Coronary artery (tissue), 2 donors: ENCODE data around the gene ARHGDIB.
A peak's percentile ranks its signal among the peaks of the same experiment; 100 is the strongest.

ENCODE experiments used
- DNase-seq: peaks from one replicate; pipeline ENCODE4 v3.0.0-alpha.2; 2017; ENCODE audit warnings: low spot score
- H3K27ac ChIP-seq, 2 donors: fragments of 200-600 bp; sonication (generic); one replicate each; pipeline ENCODE4 v1.5.1; 2016 to 2019
- H3K4me3 ChIP-seq: fragments of 200-600 bp; sonication (generic); 2 replicates; pipeline ENCODE4 v1.5.1; 2016; ENCODE audit warnings: mild to moderate bottlenecking, moderate library complexity
- TF ChIP-seq, protein P1 (sequence below): fragments of 200-600 bp; sonication (generic); IDR thresholded peaks from one replicate; pipeline ENCODE4 v1.5.1; 2019; ENCODE audit warnings: antibody characterized with exemption

The ARHGDIB gene

DNA sequence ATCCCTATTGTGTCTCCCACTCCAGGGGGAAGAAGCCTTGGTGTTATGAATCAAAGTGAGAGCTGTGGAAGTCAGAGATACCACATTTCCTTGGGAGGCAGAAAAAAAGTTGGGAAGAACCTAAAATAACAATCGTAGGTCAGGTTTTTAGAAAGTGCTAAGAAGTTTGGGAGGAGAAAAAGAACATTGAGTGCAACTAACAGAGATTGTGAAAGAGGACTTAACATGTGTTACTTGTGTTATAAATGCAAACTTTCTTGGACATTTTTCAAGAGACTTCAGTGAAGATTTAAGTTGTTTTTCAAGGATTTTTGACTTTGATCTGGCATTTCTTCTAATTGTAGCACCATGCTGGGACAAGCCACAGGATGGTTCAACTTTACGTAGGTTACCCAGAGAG lies 15.2 kb downstream of the ARHGDIB start:
- TF ChIP-seq, protein P1, sequence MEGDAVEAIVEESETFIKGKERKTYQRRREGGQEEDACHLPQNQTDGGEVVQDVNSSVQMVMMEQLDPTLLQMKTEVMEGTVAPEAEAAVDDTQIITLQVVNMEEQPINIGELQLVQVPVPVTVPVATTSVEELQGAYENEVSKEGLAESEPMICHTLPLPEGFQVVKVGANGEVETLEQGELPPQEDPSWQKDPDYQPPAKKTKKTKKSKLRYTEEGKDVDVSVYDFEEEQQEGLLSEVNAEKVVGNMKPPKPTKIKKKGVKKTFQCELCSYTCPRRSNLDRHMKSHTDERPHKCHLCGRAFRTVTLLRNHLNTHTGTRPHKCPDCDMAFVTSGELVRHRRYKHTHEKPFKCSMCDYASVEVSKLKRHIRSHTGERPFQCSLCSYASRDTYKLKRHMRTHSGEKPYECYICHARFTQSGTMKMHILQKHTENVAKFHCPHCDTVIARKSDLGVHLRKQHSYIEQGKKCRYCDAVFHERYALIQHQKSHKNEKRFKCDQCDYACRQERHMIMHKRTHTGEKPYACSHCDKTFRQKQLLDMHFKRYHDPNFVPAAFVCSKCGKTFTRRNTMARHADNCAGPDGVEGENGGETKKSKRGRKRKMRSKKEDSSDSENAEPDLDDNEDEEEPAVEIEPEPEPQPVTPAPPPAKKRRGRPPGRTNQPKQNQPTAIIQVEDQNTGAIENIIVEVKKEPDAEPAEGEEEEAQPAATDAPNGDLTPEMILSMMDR, result no peak
- no peak for DNase-seq
- H3K4me3 ChIP-seq, result no peak overlapping the region
- peak overlapping the region in 1 of 2 donors; percentile 2 for H3K27ac ChIP-seq

DNA sequence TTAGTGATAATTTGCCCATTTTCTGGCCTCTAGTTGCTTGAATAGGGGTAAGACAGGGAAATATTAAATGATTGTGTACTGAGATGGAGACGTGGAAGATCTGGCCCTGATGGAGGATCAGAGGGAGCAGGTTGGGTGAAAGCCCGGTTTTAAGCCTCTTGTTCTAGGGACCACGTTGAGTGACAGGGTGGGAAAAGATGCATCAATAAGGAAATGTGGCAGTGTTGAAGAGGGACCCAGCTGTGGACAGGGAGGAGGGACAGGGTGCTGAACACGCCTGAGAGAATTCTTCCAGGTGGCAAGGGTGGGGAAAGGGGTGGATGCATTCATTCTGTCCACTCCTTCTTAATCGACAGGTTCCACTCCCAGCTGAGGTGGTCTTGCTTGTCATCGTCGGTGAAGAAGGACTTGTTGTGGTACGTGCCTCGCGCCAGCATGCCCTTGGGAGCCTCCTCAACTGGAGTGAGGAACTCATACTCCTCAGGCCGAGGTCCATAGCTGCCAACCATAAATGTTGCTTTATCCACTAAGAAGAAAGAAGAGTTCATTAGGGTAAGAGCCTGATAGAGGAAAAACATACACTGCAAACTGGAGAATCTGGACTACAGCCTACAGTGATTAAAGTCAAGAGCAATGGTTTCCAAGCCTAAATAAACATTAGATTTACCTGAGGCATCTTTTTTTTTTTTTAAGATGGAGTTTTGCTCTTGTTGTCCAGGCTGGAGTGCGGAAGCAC lies 19.0 kb downstream of the ARHGDIB start:
- Histone ChIP-seq H3K4me3 (no peak overlapping the region), H3K27ac (no peak overlapping the region)
- TF ChIP-seq, protein P1, result no peak
- DNase-seq, result no peak

DNA sequence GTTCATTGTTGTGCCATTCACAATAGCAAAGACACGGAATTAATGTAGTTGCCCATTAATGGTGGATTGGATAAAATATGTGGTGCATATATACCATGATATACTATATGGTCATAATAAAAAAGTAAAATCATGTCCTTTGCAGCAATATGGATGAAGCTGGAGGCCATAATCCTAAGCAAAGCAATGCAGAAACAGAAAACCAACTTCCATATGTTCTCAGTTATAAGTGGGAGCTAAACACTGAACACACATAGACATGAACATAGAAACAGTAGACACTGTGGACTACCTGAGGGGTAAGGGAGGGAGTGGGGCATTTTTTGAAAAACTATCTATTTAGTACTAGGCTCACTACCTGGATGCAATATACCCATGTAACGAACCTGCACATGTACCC lies 20.0 kb downstream of the ARHGDIB start:
- no peak overlapping the region for H3K4me3 ChIP-seq
- TF ChIP-seq, protein P1, result no peak
- DNase-seq, result no peak

DNA sequence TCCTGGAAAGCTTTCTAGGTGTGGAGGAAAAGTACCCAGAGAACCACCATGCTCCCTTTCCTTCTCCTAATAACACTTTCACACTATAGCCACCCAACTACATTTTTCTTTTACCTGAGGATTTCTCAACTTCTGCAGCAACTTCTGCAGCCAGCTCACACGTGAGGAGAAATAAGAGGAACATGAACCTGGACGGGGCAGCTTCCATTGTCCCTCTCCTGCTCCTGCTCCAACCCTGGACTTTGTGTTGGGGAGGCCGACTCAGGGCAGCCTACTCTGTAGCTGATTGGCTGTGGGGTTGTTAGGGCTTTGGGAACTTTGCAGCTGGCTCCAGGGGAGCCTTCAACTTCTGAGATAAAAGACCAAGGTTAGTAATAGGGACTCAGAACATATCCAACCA lies 23.1 kb downstream of the ARHGDIB start, which contains the start of gene ERP27:
Gene ERP27 (minus strand): TSS at position 237 of the 400 bp plus-strand sequence. CDS start 29 bp downstream, at position 208.
- TF ChIP-seq, protein P1, result no peak

More for the DNA sequence above, 20.0 kb downstream of the ARHGDIB start:
- H3K27ac ChIP-seq, result no peak overlapping the region

DNA sequence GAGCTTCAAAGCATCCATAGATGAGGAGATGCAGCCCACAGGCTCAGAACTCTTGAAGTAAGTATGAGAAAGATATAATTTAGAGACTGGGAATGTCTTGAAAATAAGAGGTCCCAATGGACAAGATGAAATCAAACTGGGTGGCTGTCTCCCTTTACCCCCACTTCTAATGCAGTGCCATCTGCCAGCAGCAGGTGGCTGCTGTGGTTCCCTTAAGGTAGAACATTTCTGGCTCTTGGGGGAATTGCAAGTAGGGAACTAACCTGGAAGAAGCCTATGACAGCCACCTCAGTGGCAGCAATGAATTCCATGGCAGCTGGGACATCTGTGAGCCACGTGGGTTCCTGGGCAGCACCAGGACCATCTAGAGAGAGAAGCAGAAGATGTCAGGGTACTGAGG lies 23.7 kb downstream of the ARHGDIB start:
- TF ChIP-seq, protein P1, result no peak
- Histone ChIP-seq H3K27ac (no peak overlapping the region), H3K4me3 (no peak overlapping the region)
- no peak for DNase-seq

More for the DNA sequence above, 23.1 kb downstream of the ARHGDIB start, which contains the start of gene ERP27:
- Histone ChIP-seq H3K4me3 (no peak within 1 kb of the TSS), H3K27ac (no peak within 1 kb of the TSS)
- DNase-seq, result no peak

DNA sequence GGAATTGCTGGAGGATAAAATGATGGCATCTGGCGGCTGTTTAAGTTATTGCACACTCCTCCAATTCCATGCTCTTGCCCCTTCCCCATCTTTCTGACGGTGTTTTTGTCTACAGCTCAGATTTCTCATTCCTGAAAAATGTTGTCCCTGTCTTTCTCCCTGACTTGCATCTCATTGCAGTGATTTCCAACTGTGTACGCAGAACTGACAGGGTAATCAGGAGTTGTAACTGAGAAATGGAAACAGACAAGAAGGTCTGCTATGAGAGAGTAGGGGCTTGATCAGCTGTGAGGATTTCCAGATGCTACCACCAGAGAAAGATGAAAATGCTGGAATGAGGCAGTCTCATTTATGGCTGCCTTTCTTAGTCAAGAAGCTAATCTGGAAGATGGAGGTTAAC lies 24.4 kb downstream of the ARHGDIB start:
- H3K4me3 ChIP-seq, result no peak overlapping the region
- TF ChIP-seq, protein P1, result no peak
- no peak overlapping the region for H3K27ac ChIP-seq
- no peak for DNase-seq
